NCI-H1092 (cell line): ENCODE data around the gene TCOF1.
A peak's percentile ranks its signal among the peaks of the same experiment; 100 is the strongest.
"Not testable (repeated sequence)": the region's sequence is repeated elsewhere in the genome, so short reads cannot be mapped to it uniquely, and the experiment has no call there.

Experiments used
- DNase-seq: peaks from one replicate; lab custom pipeline; 2025; lab: John Stamatoyannopoulos, UW

TCOF1 gene

DNA sequence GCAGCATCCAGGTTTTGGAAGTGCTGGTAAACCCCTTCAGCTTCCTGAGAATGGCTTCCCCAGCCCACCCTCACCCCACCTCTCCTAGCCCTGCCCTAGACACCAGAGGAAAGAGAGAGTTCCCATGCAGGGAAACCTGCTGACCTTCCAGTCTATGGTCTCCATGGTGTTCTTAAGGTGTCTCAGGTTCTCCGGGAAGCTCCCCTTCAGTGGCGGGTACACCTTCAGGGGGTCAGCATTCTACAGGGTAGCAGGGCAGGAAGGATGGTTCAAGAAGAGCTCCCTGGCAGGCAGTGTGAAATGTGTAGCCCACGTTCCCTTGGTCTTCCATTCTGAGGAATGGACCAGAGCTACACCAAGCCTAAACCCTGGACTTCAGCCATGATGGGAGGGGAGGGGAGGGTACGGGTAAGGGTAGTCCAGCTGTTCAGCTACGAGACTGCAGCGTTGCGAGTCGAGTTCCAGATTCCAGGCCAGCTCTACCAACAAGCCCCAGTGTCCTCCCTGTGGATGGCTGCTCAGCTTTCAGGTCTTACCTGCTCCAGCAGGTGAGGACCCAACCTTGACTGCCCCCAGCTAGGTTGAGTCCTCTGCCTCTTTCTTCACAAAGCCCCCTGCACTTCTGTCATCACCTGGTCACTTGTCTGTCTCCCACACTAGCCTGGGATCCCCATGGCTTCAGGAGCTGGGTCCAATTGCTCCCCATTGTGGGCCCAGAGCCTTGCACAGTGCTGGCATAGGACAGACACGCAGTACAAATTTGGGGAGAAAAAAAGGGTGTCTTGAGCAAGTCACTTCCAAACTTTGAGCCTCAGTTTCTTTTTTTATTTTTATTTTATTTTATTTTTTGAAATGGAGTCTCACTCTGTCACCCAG is 47.7 kb downstream of the TCOF1 start:
- no peak for DNase-seq

DNA sequence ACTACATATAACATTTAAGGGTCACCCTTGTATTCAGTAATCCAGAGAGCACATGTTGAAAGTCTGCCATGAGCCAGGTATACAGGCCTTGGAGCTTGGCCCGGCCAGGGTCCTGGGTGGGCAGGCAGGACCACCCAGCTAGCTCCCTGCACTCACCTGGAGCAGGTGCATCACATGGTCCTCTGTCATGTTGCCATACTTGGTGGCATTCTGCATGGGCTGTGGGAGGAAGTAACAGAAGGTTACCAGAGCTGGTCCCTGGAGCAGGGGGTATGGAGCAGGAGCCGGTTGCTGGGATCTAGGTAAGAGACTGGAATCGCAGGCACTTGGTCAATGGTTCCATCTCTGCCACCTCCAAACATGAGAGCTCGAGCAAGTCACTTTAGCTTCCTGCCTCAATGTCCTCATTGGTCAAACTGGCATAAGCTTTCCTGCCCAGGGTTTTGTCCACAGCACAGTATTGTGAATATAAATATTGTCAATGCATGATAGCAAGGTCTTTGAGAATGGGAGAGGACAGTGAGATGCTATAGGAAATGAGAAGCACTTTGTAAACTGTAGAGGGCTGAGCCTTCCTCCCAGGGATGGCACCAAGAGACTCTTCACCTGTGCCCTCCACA is 48.7 kb downstream of the TCOF1 start:
- no peak for DNase-seq

DNA sequence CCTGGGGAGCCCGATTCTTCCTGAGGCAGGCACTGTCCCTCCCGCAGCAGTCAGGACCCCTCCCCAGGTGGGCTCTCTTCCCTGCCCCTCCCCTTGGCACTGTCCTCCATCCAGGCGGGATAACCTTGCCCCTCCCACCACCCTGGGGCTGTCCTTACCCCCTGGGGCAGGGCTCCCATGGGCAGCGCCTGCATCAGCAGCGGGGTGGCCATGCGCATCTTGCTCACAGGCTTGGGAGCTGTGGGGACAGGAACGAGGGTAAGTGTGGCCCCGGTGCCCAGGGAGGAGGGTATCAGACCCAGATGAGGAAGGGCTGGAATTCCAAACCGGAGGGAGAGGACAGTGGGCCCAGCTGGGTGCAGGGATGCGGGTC is 49.2 kb downstream of the TCOF1 start:
- DNase-seq = no peak

DNA sequence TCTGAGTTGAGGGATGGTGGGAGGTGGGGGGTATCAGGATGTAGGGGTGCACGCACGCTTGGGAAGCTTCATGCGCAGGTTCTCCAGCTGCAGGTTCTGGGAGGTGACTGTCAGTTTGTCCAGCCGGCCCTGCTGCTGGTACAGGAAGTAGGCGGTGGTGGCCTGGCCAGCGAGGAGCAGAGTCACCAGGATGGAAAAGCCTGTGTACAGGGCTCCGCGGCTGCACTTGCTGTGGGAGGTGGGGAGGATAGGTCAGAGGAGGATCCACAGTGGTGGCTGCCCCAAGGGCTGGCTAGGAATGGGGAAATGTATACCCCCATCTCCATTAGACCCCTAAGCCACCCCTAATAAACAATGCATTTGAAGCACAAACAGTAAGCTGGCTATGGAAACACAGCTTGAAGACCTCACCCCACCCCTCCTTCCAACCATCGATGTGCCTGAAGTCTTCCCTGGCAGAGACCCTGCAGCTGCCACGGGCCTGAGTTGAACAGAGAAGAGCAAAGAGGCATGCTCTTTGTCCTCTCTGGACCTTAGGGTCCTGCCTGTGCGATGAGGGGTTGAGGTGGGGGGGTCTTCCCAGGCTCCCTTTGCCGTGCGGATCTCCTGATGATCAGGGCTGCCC is 49.7 kb downstream of the TCOF1 start:
- no peak for DNase-seq

DNA sequence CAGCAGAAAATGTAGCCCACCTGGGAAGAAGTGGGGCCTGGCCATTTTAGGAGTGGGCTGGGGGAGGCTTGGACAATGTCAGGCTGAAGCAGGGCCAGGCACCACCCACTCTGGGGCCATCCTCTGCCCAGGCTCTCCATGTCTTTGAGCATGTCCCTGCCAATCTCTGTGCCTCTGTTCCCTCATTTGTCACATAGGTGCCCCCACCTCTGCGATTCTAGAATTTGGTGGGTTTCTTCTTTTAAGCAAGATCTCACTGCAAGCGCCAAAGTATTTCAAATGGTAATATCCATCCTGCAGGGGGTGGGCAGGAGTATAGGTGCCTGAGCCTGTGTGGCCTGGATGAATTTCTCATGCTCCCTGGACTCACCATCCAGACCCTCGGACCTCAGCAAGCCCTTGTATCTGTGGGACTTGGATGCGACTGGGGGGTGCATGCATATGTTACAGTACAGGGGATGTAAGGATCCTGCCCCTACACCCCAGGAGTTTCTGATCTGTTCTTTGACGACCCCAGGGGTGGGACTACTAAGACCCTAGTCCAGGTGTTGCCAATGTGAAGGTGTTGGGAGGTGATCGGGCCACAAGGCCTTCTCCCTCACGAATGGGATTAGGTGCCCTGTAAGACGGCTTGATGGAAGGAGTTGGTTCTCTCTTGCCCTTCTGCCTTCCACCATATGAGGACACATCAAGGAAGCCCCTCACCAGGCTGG is 50.9 kb downstream of the TCOF1 start:
- DNase-seq = no peak

DNA sequence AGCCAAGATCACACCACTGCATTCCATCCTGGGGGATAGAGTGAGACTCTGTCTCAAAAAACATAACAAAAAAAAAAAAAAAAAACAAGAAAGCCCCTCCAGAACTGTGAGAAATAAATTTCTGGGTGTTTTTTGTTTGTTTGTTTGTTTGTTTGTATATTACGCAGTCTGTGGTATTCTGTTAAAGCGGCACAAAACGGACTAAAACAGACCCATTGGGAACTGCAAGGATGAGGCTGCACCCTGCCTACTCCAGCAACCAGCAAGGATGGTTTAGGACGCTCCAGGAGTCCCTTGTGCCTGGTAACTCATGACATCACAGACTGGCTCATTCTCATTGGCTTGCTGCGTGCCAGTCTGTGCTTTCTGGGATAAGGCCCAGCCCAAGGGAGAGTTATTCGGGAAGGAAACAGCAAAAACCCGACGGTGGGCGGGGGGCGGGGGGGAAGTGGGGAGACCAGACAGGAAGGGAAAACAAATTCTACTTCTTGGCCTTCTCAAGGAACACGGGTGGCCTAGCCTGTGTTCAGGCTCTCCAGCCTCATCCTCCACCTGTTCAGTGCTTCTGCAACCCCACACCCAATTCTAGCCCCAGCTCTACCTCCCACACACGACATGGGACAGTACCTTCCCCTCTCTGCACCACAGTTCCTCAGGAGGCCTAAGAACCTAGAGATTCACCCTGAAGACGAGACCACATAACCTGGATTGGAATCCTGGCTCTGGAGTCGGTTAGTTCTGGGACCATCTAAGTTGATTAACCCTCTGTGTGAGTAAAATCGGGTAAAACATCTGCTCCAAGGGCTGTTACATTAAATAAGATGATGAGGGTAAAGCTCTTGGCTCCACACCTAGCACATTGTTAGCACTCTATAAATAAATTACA is 52.4 kb downstream of the TCOF1 start:
- peak; percentile 73 for DNase-seq

DNA sequence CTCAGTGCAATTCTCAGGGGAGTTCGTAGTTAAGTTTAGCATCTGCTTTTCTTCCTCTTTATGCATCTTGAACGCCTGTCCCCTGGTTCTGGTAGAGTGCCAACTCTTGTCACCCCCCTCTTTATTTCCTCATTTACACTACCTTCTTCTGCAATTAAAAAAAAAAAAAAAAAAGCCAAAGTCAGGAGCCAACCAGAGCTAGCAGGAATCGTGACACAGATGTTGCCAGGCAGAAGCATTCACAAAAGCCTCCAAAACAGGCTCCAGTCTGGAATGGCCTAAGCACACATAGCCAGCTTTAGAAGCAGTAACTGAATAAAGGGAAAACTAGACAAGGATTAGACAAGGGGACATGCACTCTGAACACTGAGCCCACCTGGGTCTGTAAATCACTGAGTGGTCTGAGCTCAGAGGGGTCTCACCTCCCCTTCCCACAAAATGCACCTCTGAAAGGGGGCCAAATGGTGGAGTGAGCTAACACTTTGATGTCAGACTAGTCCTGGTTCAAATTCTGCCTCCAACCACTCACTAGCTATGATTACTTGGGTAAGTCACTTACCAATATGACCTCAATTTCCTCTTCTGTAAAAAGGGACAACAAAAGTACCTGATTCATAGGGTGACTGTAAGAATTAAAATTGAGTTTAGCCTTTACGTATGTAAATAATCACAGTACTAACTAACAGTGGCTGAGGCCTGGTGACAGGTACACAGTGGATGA is 53.2 kb downstream of the TCOF1 start:
- peak; percentile 40 for DNase-seq

DNA sequence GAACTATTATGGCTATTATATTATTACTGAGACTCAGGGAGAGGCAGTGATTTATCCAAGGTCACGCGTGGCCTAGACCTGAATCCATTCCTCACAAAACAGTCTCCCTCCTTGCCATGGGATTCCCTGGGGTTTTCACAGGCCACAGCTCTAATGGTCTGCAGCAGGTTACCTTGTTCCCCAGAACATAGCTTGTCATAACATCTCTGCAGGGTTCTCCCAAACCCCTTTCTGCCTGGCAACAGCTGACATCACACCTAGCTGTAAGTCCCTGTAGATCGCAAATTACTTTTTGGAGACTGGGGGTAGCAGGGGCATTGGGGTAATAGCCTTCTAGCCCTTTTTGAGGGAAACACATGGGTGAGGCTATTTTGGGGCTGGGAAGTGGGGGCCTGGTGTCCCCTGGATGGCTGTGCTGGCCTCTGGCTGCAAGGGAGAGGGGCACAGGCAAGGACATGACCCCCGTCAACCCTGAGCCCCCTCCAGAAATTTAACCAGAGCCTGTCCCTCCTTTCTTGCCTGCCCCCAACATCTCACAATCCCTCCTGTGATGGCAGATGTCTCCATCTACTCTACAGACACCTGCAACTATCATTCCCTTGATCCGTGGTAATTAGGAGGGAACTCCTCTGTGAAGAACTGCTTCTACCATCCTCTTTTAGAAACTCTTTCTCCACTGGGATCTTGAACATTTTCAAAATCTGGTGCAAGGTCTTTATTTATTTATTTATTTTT is 53.9 kb downstream of the TCOF1 start:
- DNase-seq = no peak

DNA sequence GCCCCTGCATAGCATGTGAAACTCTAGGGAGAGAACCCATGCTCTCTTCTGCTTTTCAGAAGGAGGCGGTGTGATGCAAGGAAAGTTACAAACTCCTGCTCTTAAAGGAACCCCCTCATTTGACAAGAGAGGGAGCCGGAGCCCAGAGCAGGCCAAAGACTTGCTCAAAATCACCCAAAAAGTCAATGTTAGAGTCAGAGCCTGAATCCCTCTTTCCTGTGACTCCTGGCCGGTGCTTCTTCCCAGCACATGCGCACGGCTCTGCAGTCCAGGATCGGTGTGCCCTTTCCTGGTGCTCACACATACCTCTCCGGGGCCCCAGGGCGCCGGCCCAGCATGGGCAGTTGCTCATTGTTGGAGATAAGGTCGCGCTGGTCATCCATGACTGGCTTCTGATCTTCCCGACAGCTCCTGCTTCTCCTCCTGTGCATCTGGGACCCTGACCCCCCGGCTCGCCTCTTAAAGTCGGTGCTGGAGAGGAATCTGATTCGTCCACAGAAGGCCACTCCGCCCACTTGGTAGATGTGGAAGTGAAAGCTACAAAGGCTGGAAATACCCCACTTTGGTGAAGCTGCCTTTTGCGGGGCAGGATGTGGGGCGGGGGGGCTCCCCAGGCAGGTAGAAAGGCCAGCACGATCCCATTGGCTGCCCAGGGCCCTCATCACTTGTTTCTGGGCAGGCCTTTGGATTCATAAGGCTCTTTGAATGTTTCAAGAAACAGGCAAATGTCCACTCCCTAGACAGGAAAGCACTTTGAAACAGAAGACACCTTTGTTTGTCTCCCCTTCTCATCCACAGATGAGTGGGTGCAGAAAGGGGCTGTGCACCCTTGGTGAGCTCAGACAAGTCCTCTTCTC is 55.0 kb downstream of the TCOF1 start, which contains the start of gene CD74:
Gene CD74, minus strand, starts transcription at position 592 of the 857 bp plus-strand sequence. Its CDS starts 161 bp downstream, at position 431.
- no peak for DNase-seq

DNA sequence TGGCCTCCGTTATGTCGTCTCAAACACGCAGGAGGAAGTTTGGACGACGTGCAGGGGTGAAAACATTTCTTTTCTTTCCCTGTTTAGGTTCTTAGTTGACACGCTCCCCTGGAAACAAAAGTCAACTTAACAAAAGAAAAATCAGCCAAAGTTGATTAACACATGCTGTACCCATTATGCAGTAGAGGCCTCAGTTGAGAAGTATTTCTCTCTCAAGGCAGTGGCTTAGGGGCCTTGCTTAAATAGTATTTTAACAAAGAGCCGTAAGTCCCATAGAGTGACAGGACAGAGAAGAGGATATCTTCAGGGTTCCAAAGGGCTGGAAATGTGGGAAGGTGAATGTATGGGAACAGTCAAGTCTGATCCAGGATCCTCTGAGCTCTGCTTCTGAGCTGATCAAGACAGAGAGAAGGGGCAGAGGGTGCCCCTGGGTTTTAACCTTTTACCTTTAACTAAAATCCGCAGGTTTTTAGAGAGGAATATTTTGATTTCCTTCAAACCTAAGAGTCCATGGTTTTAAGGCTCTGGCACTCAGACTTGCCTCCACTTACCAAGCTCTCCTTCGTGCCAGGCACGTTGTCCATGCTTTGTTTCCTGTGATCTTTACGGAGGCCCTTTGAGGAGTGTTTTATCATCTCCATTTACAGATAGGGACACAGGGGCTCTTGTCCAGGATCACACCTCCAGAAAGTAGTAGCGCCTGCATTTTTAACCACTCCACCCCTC is 55.8 kb downstream of the TCOF1 start:
- no peak for DNase-seq

DNA sequence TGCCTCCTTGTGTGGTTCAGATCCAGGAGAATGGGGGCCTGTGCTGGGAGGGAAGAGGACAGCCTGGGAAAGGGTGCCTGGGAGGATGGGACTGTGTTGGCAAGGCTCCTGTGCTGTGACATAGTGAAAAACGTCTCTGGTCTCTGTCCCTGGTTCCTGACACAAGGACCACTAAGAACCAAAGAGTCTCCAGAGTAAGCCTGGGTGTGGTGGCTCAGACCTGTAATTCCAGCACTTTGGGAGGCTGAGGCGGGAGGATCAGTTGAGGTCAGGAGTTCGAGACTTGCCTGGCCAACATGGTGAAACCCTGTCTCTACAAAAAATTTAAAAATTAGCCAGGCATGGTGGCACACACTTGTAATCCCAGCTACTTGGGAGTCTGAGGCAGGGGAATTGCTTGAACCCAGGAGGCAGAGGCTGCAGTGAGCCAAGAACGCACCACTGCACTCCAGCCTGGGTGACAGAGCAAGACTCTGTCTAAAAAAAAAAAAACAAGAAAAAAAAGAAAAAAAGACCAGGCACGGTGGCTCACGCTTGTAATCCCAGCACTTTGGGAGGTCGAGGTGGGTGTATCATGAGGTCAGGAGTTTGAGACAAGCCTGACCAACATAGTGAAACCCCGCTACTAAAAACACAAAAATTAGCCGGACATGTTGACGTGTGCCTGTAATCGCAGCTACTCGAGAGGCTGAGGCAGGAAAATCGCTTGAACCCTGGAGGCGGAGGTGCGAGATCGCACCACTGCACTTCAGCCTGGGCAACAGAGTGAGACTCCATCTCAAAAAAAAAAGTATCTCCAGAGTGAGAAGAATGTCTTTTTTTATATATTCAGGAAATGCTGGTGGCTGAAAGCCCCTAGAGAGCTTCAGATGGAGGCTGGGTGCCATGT is 56.6 kb downstream of the TCOF1 start:
- DNase-seq = not testable (repeated sequence)

DNA sequence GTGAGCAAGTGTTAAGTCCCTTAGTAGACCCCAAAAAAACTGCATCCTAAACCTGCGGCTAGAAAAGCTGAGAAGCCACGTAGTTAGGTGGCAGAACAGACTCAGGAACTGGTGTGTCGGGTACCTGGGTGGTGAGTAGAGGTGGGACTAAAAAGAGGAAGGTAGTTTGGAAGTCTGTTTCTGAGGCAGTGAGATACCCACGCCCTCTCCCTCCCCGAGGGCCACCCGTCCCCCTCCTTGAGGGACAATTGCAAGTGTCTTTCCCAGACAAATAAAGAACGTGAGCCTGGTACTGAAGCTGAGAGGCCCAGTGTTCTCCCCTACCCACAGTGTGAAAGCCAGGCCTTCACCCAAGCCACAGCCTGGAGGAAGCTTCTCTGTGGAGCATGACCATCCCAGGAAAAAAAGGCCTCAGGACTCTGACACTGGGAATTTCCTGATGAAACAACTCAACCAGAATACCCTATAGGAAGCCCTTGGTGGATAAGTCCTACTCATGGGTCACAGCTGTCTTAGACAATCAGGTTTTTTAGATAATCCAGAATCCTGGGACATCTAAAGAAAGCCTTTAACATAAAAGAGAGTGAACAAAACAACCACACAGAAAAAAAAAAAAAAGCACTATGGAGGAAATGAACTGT is 62.3 kb downstream of the TCOF1 start:
- no peak for DNase-seq

DNA sequence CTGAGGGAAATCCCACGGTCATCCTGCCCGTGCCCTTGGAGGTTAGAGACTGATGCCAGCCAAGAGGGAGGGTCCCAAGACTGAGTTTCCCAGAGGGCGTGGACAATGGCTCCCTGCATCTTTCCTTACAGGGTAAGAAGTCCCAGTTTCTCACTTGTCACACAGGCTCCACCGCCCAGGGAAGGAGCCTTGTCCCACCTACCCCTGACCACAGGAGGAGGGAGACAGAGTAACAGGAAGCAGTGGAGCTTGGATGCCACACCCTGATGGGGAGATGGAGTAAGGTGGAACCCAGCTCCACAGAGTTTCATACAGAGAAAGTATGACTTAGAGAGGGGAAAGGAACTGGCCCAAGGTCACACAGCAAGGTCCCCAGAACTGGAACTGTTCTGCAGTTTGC is 64.6 kb downstream of the TCOF1 start:
- no peak for DNase-seq

DNA sequence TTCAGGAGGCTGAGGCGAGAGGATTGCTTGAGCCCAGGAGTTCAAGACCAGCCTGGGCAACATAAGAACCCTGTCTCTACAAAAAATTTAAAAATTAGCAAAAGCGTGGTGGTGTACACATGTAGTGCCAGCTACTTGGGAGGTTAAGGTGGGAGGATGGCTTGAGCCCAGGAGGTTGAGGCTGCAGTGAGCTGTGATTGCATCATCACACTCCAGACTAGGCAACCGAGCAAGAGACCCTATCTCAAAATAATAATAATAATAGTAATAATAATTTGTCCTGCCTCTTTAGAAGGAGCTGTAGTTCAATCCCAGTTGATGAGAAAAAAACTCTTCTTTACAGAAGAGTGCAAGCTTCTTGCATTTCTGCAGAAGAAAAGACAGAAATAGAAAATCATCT is 65.3 kb downstream of the TCOF1 start:
- DNase-seq = no peak

DNA sequence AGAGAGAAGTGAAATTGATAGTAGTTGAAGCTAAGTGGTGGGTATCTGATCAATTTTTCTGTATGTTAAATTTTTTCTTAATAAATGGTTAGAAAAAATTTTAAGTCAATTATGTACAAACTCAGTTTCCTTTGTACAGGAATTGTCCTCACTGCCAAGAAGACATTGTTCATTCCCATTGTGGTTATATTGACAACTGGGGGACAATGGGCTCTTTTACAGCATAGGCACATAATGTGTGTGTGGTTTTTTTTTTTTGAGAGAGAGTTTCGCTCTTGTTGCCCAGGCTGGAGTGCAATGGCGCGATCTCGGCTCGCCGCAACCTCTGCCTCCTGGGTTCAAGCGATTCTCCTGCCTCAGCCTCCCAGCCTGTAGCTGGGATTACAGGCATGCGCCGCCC is 68.7 kb downstream of the TCOF1 start:
- DNase-seq = not testable (repeated sequence)

DNA sequence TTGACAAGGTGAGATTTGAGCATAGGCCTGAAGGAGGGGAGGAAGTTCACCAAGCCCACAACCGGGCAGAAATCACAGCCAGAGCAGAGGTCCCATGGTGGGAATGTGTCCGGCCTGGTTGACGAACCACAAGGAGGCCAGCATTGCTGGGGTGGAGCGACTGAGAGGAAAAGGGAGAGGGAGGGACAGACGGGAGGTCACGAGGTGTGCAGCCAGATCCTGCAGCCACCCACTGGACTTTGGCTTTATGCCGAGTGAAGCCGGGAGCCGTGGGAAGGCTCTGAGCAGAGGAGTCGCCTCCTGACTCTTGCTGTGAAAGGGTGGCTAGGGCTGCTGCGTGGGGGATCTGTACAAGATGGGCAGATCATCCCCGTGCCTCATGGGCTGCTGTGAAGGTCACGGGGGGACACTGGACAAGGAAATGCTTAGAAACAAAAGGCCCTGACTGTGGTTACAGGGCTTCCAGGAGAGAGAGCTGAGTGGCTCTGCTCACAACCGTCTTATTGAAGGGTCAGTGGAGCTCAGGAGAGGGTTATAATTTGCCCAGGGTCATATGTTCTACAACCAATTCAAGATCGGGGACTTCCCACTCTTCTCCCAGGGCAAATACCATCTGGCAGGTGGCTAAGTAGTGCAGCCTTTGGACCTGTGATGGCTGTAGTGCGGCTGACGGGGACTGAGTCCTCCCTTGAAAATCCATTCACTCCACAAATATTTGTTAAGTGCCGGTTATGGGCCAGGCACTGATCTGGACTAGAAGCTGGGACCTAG is 70.8 kb downstream of the TCOF1 start:
- DNase-seq = no peak
